ENCODE results near the gene PXDN.
"Not testable (repeated sequence)": the region's sequence is repeated elsewhere in the genome, so short reads cannot be mapped to it uniquely, and the experiment has no call there.

The PXDN gene

GRCh38 chr2:1759611-1759930, 15.3 kb upstream of the PXDN start (continued):
- no peak for TF ChIP-seq ISL1 (CRISPR knock-in tag; IDR thresholded peaks at IDR 0.05)

DNA sequence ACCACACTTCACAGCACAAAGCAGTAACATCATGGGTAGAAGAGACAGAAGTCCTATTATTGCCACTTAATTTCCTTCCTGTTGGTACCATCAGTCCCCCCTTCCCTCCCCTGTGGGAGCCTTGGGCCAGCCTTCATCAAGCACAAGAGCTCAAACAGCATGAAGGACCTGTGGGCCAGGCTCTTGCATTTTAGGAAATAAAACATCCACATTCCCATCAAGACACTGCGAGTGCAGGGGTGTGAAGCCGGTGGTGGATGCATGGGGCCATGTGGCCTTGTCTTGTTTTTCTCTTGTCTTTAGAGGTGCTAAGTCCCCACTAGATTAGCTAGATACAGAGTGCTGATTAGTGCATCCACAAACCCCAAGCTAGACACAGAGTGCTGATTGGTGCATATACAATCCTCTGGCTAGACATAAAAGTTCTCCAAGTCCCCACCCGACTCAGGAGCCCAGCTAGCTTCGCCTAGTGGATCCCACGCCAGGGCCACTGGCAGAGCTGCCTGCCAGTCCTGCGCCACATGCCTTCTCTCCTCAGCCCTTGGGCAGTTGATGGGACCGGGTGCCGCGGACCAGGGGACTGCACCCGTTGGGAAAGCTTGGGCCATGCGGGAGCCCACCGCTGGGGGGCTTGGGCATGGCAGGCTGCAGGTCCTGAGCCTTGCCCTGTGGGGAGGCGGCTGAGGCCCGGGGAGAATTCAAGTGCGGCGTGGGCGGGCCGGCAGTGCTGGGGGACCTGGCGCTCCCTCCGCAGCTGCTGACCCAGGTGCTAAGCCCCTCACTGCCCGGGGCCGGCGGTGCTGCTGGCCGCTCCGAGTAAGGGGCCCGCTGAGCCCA, 14.7 kb upstream of the PXDN start:
- TF ChIP-seq BACH2 (CRISPR knock-in tag; IDR thresholded peaks at IDR 0.05; ENCODE audit: borderline replicate concordance) (no peak), CREB5 (CRISPR knock-in tag; IDR thresholded peaks at IDR 0.05; ENCODE audit: low read depth) (no peak), ZC3H10 (CRISPR knock-in tag; IDR thresholded peaks at IDR 0.05) (no peak), TOX (CRISPR knock-in tag; IDR thresholded peaks at IDR 0.05; ENCODE audit: borderline replicate concordance) (no peak), TCF4 (CRISPR knock-in tag; IDR thresholded peaks at IDR 0.05; ENCODE audit: borderline replicate concordance) (no peak)
- TF ChIP-seq, protein P1, sequence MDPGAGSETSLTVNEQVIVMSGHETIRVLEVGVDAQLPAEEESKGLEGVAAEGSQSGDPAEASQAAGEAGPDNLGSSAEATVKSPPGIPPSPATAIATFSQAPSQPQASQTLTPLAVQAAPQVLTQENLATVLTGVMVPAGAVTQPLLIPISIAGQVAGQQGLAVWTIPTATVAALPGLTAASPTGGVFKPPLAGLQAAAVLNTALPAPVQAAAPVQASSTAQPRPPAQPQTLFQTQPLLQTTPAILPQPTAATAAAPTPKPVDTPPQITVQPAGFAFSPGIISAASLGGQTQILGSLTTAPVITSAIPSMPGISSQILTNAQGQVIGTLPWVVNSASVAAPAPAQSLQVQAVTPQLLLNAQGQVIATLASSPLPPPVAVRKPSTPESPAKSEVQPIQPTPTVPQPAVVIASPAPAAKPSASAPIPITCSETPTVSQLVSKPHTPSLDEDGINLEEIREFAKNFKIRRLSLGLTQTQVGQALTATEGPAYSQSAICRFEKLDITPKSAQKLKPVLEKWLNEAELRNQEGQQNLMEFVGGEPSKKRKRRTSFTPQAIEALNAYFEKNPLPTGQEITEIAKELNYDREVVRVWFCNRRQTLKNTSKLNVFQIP (CRISPR knock-in tag; IDR thresholded peaks at IDR 0.05; ENCODE audit: borderline replicate concordance, low read depth): no peak
- TF ChIP-seq, protein P2, sequence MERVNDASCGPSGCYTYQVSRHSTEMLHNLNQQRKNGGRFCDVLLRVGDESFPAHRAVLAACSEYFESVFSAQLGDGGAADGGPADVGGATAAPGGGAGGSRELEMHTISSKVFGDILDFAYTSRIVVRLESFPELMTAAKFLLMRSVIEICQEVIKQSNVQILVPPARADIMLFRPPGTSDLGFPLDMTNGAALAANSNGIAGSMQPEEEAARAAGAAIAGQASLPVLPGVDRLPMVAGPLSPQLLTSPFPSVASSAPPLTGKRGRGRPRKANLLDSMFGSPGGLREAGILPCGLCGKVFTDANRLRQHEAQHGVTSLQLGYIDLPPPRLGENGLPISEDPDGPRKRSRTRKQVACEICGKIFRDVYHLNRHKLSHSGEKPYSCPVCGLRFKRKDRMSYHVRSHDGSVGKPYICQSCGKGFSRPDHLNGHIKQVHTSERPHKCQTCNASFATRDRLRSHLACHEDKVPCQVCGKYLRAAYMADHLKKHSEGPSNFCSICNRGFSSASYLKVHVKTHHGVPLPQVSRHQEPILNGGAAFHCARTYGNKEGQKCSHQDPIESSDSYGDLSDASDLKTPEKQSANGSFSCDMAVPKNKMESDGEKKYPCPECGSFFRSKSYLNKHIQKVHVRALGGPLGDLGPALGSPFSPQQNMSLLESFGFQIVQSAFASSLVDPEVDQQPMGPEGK (CRISPR knock-in tag; IDR thresholded peaks at IDR 0.05; ENCODE audit: borderline replicate concordance): no peak
- ATAC-seq: no peak

- no peak for ATAC-seq
- TF ChIP-seq TCF4 (CRISPR knock-in tag; IDR thresholded peaks at IDR 0.05; ENCODE audit: borderline replicate concordance) (no peak), ZNF70 (CRISPR knock-in tag; IDR thresholded peaks at IDR 0.05) (no peak), TOX (CRISPR knock-in tag; IDR thresholded peaks at IDR 0.05; ENCODE audit: borderline replicate concordance) (no peak), ISL1 (CRISPR knock-in tag; IDR thresholded peaks at IDR 0.05) (no peak), RARB (CRISPR knock-in tag; IDR thresholded peaks at IDR 0.05) (no peak), ZFP3 (CRISPR knock-in tag; IDR thresholded peaks at IDR 0.05) (no peak), ZNF8 (CRISPR knock-in tag; IDR thresholded peaks at IDR 0.05) (no peak), PPARA (CRISPR knock-in tag; IDR thresholded peaks at IDR 0.05; ENCODE audit: borderline replicate concordance) (no peak)
- TF ChIP-seq, protein P2 (CRISPR knock-in tag; IDR thresholded peaks at IDR 0.05; ENCODE audit: borderline replicate concordance): no peak
Measured at GRCh38 chr2:1758171-1758570, 13.9 kb upstream of the PXDN start.

DNA sequence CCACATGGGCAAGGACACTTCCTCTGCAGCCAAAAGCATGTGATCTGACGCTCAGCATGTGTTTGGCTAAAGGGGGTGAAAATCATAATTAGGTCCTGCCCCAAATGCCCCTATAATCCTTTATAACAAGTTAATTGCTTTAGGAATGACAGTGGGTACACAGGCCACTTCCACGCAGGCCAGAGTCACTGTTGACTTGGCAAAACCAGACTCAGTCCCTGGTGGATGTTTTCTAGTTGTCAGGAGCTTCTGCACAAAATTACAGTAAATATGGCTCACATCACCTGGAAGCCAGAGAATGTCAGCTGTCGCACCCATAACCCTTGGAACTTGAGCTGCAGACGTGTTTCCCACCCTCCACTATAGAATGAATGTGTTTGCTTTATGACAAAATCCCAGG, 13.3 kb upstream of the PXDN start:
- no peak for ATAC-seq

GRCh38 chr2:1757146-1757545, 12.8 kb upstream of the PXDN start:
- not testable (repeated sequence) for ATAC-seq

More for the DNA sequence above, 13.3 kb upstream of the PXDN start:
- TF ChIP-seq OSR1 (CRISPR knock-in tag; IDR thresholded peaks at IDR 0.05) (no peak), ZNF565 (CRISPR knock-in tag; conservative IDR thresholded peaks at IDR 0.05; ENCODE audit: low read depth) (no peak)

DNA sequence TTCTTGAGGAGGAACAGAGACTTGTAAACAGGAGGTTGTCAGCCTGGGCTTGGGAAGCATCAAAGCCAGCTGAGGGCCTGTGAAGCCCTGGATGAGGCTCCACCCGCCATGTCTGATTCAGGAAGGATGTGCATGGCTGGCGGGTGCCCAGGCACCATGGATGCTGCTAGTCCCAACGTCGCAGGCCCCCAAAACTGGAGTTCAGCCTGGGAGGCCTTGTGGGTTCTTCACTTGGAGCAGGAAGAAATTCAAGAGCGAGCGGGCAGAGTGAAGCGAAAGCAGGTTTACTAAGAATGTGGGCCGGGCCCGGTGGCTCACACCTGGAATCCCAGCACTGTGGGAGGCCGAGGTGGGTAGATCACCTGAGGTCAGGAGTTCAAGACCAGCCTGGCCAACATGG, 12.1 kb upstream of the PXDN start:
- TF ChIP-seq, protein P3, sequence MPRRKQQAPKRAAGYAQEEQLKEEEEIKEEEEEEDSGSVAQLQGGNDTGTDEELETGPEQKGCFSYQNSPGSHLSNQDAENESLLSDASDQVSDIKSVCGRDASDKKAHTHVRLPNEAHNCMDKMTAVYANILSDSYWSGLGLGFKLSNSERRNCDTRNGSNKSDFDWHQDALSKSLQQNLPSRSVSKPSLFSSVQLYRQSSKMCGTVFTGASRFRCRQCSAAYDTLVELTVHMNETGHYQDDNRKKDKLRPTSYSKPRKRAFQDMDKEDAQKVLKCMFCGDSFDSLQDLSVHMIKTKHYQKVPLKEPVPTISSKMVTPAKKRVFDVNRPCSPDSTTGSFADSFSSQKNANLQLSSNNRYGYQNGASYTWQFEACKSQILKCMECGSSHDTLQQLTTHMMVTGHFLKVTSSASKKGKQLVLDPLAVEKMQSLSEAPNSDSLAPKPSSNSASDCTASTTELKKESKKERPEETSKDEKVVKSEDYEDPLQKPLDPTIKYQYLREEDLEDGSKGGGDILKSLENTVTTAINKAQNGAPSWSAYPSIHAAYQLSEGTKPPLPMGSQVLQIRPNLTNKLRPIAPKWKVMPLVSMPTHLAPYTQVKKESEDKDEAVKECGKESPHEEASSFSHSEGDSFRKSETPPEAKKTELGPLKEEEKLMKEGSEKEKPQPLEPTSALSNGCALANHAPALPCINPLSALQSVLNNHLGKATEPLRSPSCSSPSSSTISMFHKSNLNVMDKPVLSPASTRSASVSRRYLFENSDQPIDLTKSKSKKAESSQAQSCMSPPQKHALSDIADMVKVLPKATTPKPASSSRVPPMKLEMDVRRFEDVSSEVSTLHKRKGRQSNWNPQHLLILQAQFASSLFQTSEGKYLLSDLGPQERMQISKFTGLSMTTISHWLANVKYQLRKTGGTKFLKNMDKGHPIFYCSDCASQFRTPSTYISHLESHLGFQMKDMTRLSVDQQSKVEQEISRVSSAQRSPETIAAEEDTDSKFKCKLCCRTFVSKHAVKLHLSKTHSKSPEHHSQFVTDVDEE (CRISPR knock-in tag; IDR thresholded peaks at IDR 0.05): no peak
- TF ChIP-seq CREB5 (CRISPR knock-in tag; IDR thresholded peaks at IDR 0.05; ENCODE audit: low read depth) (no peak), GLIS3 (CRISPR knock-in tag; IDR thresholded peaks at IDR 0.05) (no peak), ZNF8 (CRISPR knock-in tag; IDR thresholded peaks at IDR 0.05) (no peak), OSR1 (CRISPR knock-in tag; IDR thresholded peaks at IDR 0.05) (no peak), PPARA (CRISPR knock-in tag; IDR thresholded peaks at IDR 0.05; ENCODE audit: borderline replicate concordance) (no peak)
- no peak for ATAC-seq
